Skeletal muscle satellite cell (primary cell): ENCODE data around the gene BET1.

Experiments
- H3K27me3 ChIP-seq: 2 replicates; pipeline ENCODE4 v1.7.0; 2013; ENCODE audit warnings: low read length; ENCODE audit not compliant: control insufficient read depth, insufficient read depth
- H3K36me3 ChIP-seq: 2 replicates; pipeline ENCODE4 v1.7.0; 2013; ENCODE audit warnings: mild to moderate bottlenecking, control low read depth, low read length; ENCODE audit not compliant: insufficient read depth
- H3K4me1 ChIP-seq: 2 replicates; pipeline ENCODE4 v1.7.0; 2013; ENCODE audit warnings: low read length; ENCODE audit not compliant: control insufficient read depth, insufficient read depth
- H3K4me2 ChIP-seq: 2 replicates; pipeline ENCODE4 v1.7.0; 2013; ENCODE audit warnings: mild to moderate bottlenecking, low read length
- H3K4me3 ChIP-seq: 2 replicates; pipeline ENCODE4 v1.7.0; 2013; ENCODE audit warnings: low read length
- H3K9ac ChIP-seq: 2 replicates; pipeline ENCODE4 v1.7.0; 2013; ENCODE audit warnings: mild to moderate bottlenecking, low read depth, low read length, moderate library complexity
- H3K9me3 ChIP-seq: replicated peaks from 2 replicates; pipeline ENCODE4 v1.7.0; 2013; ENCODE audit warnings: mild to moderate bottlenecking, control low read depth, low read length

The BET1 gene

GRCh38 chr7:93980744-93981479, 23.2 kb downstream of the BET1 start:
- no peaks in the 10 kb centered on the region for H3K36me3 ChIP-seq
- no peak overlapping the region for H3K4me3 ChIP-seq

DNA sequence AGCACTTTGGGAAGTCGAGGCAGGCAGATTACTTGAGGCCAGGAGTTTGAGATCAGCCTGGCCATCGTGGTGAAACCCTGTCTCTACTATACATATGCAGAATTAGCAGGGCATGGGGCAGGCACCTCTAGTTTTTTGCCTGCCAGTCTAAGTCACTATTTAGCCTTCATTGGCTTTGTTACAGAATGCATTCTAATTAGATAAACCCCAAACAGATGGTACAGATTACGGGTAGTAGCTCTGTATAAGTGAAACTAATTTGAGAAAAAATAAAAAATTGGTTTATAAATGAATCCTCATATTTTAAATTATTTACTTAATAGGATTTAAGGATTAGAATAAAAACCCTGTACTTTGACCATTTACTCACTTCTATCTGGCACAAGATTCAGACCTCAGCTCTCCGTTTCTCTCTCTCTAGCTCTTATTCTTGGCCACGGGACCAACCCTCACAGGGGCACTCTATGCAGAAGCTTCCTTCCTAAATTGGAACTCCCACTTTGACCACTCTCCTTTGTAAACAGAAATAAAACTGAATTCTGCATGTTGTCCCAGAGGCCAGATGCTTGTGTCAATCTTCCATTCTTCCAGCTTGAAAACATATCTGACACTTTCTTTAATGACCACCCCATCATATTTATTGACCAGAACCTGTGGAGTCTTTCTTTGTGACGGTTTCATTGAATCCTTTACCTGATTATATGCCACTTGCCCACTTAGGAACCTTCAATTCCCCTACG, 26.8 kb downstream of the BET1 start:
- Histone ChIP-seq H3K9me3 (no peaks in the 10 kb centered on the region), H3K27me3 (no peaks in the 10 kb centered on the region), H3K9ac (no peak overlapping the region), H3K4me1 (peaks cover 10% of the 10 kb centered on the region), H3K4me2 (no peak overlapping the region), H3K4me3 (no peak overlapping the region), H3K36me3 (no peaks in the 10 kb centered on the region)

More at GRCh38 chr7:93980744-93981479, 23.2 kb downstream of the BET1 start:
- Histone ChIP-seq H3K9ac (no peak overlapping the region), H3K27me3 (no peaks in the 10 kb centered on the region), H3K4me2 (no peak overlapping the region), H3K9me3 (no peaks in the 10 kb centered on the region), H3K4me1 (no peaks in the 10 kb centered on the region)

DNA sequence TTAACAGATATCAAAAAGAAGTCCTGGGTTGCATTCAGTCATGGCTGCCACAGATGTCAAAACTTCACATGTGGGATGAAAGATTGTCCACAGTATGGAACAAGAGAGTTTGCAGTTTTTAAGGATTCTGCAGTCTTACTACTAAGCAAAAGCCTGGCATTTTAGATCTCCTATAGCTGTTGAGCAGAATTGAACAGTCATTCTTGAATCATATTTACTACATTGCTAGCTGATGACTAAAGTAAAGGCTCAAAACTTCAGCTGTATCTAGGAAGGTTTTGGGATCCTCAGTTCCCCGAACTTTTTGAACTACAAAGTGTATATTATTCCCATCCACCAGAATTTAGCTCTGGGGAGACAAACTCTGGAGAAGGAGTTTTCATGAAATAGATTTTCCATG, 31.0 kb downstream of the BET1 start:
- H3K36me3 ChIP-seq = no peaks in the 10 kb centered on the region
- no peaks in the 10 kb centered on the region for H3K27me3 ChIP-seq
- H3K4me3 ChIP-seq = no peak overlapping the region
- H3K9ac ChIP-seq = no peak overlapping the region
- peak overlapping the region; percentile 12 for H3K4me2 ChIP-seq
- H3K4me1 ChIP-seq = peaks cover 10% of the 10 kb centered on the region
- H3K9me3 ChIP-seq = no peaks in the 10 kb centered on the region

- Histone ChIP-seq H3K4me2 (no peak overlapping the region), H3K4me1 (peaks cover 10% of the 10 kb centered on the region), H3K36me3 (no peaks in the 10 kb centered on the region), H3K4me3 (no peak overlapping the region), H3K27me3 (no peaks in the 10 kb centered on the region), H3K9me3 (no peaks in the 10 kb centered on the region), H3K9ac (no peak overlapping the region)
These were observed 32.0 kb downstream of the BET1 start for GRCh38 chr7:93972029-93972725.

GRCh38 chr7:93968911-93969620, 35.1 kb downstream of the BET1 start:
- Histone ChIP-seq H3K36me3 (no peaks in the 10 kb centered on the region), H3K9ac (no peak overlapping the region), H3K4me2 (no peak overlapping the region), H3K9me3 (no peaks in the 10 kb centered on the region), H3K4me1 (peaks cover 10% of the 10 kb centered on the region), H3K27me3 (no peaks in the 10 kb centered on the region), H3K4me3 (no peak overlapping the region)

DNA sequence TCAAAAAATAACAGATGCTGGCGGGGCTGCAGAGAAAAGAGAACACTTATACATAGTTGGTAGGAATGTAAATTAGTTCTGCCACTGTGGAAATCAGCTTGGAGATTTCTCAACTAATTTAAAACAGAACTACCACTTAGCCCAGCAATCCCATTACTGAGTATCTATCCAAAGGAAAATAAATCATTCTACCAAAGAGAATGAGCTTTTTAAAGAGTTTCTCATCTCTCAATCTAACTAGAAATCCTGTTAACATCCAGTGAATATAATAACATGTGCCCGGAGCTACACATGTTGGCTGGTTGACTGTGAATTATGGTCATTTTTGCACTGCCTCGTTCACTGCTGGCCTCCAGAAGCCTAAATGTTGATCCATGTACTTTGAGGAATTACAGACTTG, 39.3 kb downstream of the BET1 start:
- H3K9ac ChIP-seq = no peak overlapping the region
- no peak overlapping the region for H3K4me2 ChIP-seq
- no peak overlapping the region for H3K4me3 ChIP-seq
- H3K27me3 ChIP-seq = no peaks in the 10 kb centered on the region
- H3K36me3 ChIP-seq = no peaks in the 10 kb centered on the region
- no peaks in the 10 kb centered on the region for H3K9me3 ChIP-seq
- H3K4me1 ChIP-seq = no peaks in the 10 kb centered on the region

DNA sequence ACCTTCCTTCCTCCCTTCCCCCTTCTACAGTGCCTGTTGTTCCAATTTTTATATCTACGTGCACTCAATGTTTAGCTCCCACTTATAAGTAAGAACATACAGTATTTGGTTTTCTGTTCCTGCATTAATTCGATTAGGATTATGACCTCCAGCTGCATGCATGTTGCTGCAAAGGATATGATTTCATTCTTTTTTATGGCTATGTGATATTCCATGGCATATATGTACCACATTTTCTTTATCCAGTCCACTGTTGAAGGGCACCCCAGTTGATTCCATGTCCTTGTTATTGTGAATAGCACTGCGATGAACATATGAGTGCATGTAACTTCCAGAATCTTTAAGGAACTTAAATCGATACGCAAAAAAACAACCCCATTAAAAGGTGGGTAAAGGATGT, 39.9 kb downstream of the BET1 start:
- Histone ChIP-seq H3K4me2 (no peak overlapping the region), H3K4me1 (no peaks in the 10 kb centered on the region), H3K9ac (no peak overlapping the region), H3K36me3 (no peaks in the 10 kb centered on the region), H3K4me3 (no peak overlapping the region), H3K27me3 (no peaks in the 10 kb centered on the region), H3K9me3 (no peaks in the 10 kb centered on the region)

DNA sequence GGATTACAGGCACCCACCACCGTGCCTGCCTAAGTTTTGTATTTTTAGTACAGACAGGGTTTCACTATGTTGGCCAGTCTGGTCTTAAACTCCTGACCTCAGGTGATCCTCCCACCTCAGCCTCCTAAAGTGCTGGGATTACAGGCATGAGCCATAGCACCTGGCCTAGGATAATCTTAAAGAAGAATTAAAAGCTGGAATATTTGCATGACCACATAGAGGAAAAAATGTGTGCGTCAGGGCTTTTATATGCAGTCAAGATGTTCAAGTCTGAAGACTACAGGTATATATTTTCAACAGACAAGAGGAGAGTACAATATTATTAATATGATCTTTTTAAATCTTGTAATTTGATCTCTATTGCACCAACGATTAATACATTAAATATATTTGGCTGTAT, 43.2 kb downstream of the BET1 start:
- H3K9ac ChIP-seq = no peak overlapping the region

GRCh38 chr7:93958651-93959050, 45.5 kb downstream of the BET1 start:
- H3K9me3 ChIP-seq = no peaks in the 10 kb centered on the region
- H3K9ac ChIP-seq = no peak overlapping the region
- peak overlapping the region; percentile 23 for H3K4me2 ChIP-seq
- no peak overlapping the region for H3K4me3 ChIP-seq
- H3K27me3 ChIP-seq = no peaks in the 10 kb centered on the region
- H3K36me3 ChIP-seq = no peaks in the 10 kb centered on the region
- peaks cover 14% of the 10 kb centered on the region for H3K4me1 ChIP-seq

More for the DNA sequence above, 43.2 kb downstream of the BET1 start:
- Histone ChIP-seq H3K4me1 (peaks cover 14% of the 10 kb centered on the region), H3K4me3 (no peak overlapping the region), H3K4me2 (no peak overlapping the region), H3K27me3 (no peaks in the 10 kb centered on the region), H3K9me3 (no peaks in the 10 kb centered on the region), H3K36me3 (no peaks in the 10 kb centered on the region)

DNA sequence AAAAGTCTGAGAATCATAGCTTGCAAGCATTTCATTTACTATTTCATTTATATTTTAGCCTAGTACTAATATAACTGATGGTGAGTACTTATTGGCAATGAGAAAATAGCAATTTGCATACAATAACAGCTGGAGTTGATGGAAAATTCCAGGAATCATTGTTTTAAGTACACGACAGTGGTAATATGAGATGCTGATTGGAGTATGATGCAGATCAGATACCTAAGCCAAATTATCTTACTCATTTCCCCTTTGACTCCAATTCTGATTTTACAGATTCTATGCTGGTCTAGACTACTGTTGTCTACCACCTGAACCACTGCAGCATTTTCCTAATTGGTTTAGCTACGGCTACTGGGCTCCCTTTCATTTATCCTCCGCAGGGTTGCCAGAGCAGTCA, 45.9 kb downstream of the BET1 start:
- Histone ChIP-seq H3K27me3 (no peaks in the 10 kb centered on the region), H3K4me1 (peaks cover 14% of the 10 kb centered on the region), H3K4me2 (peak overlapping the region; percentile 23), H3K4me3 (no peak overlapping the region), H3K9me3 (no peaks in the 10 kb centered on the region), H3K36me3 (no peaks in the 10 kb centered on the region), H3K9ac (no peak overlapping the region)

GRCh38 chr7:93957767-93958166, 46.4 kb downstream of the BET1 start:
- Histone ChIP-seq H3K27me3 (no peaks in the 10 kb centered on the region), H3K36me3 (no peaks in the 10 kb centered on the region), H3K9ac (no peak overlapping the region), H3K4me1 (peaks cover 14% of the 10 kb centered on the region), H3K4me2 (peak overlapping the region; percentile 23), H3K9me3 (no peaks in the 10 kb centered on the region), H3K4me3 (no peak overlapping the region)
